Measurements from ENCODE around the gene GPX4. TPM values are rescaled to one million over a fixed set of nuclear protein-coding genes. Genes with fewer than 3 reads are reported as not detected.

Gene GPX4
- total RNA-seq, 1 donor from 2014 or later = 327 TPM

GRCh38 chr19:1149259-1150045, 45.7 kb downstream of the GPX4 start:
- Histone ChIP-seq H3K27me3 (ENCODE audit: low read depth) (no peaks in the 10 kb centered on the region), H3K36me3 (peaks cover 28% of the 10 kb centered on the region), H3K4me1 (peaks cover 46% of the 10 kb centered on the region), H3K9me3 (replicated peaks) (no peaks in the 10 kb centered on the region), H3K4me3 (no peak overlapping the region), H3K27ac (replicated peaks) (no peak overlapping the region)
- DNase-seq = no peak
- intact Hi-C loops (cut with micrococcal nuclease) = no loop called here
- TF ChIP-seq, protein P1, sequence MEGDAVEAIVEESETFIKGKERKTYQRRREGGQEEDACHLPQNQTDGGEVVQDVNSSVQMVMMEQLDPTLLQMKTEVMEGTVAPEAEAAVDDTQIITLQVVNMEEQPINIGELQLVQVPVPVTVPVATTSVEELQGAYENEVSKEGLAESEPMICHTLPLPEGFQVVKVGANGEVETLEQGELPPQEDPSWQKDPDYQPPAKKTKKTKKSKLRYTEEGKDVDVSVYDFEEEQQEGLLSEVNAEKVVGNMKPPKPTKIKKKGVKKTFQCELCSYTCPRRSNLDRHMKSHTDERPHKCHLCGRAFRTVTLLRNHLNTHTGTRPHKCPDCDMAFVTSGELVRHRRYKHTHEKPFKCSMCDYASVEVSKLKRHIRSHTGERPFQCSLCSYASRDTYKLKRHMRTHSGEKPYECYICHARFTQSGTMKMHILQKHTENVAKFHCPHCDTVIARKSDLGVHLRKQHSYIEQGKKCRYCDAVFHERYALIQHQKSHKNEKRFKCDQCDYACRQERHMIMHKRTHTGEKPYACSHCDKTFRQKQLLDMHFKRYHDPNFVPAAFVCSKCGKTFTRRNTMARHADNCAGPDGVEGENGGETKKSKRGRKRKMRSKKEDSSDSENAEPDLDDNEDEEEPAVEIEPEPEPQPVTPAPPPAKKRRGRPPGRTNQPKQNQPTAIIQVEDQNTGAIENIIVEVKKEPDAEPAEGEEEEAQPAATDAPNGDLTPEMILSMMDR (IDR thresholded peaks at IDR 0.05; ENCODE audit: borderline replicate concordance) = no peak

DNA sequence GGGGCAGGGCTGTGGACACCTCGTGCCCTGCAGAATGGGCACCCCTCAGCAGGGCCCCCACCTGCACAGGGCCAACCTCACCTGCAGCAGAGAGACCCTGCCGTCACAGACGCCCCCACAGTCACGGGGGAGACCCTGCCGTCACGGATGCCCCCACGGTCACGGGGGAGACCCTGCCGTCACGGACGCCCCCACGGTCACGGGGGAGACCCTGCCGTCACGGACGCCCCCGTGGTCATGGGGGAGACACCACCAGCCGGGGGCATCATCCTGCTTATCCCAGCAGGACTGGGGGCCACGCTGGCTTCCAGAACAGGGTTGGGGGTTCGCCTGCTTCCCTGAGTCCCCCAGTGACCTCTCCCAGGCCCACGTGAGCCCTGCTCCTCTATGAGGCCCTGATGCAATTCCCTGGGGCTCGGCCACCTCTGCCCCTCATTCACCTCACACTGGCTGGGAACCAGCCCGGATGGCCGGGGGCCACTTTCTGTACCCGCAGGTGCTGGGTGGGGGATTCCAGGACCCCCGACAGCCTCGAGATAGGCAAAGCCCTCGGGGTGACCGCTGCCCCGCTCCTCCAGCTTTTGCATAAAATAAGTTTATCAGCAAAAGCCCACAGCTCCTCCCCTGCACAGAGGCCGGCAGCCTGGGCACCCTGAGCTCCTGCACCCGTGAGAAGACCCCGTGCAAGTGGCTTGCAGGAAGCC, 46.7 kb downstream of the GPX4 start:
- Histone ChIP-seq H3K27me3 (ENCODE audit: low read depth) (no peaks in the 10 kb centered on the region), H3K9me3 (replicated peaks) (no peaks in the 10 kb centered on the region), H3K27ac (replicated peaks) (peak overlapping the region; percentile 83), H3K36me3 (peaks cover 28% of the 10 kb centered on the region), H3K4me3 (no peak overlapping the region), H3K4me1 (peaks cover 57% of the 10 kb centered on the region)
- TF ChIP-seq, protein P1 (IDR thresholded peaks at IDR 0.05; ENCODE audit: borderline replicate concordance) = no peak
- DNase-seq = no peak
- intact Hi-C loops (cut with micrococcal nuclease) = no loop called here

DNA sequence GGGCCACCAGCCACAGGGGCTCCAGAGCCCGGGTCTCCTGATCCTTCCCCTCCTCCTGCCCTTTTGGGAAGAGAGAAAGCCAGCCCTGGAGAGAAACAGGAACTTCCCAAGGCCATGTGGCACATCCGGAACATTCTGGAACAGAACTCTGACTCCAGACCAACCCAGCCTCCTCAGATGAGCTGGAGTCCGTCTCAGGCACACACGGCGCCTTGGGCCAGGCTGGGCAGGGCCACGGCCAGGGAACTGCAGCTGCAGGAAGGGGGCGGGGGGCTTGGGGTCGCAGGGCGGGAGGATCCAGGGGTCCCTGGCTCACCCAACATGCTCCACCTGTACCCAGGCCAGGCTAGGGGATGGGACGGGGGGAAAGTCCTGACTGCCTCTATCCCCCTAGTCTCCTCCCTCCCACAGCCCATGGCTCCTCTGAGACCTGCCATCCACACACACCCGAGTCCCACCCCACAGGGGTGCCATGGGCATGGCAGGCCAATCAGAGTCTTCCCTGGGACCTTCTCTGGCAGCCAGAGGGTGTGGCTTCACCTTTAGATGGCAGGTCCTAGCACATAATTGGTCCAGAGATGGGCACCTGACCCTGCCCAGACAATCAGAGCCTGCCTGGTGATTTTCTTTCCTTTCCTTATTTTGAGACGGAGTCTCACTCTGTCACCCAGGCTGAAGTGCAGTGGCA, 47.4 kb downstream of the GPX4 start:
- DNase-seq = no peak
- Histone ChIP-seq H3K27ac (replicated peaks) (peak overlapping the region; percentile 83), H3K4me1 (peaks cover 64% of the 10 kb centered on the region), H3K9me3 (replicated peaks) (no peaks in the 10 kb centered on the region), H3K27me3 (ENCODE audit: low read depth) (no peaks in the 10 kb centered on the region), H3K4me3 (peak overlapping the region; percentile 47), H3K36me3 (peaks cover 28% of the 10 kb centered on the region)
- TF ChIP-seq, protein P1 (IDR thresholded peaks at IDR 0.05; ENCODE audit: borderline replicate concordance) = no peak
- intact Hi-C loops (cut with micrococcal nuclease) = no loop called here

GRCh38 chr19:1151917-1152587, 48.3 kb downstream of the GPX4 start:
- peak overlapping the region; percentile 47 for H3K4me3 ChIP-seq
- H3K9me3 ChIP-seq (replicated peaks) = no peaks in the 10 kb centered on the region
- H3K36me3 ChIP-seq = peaks cover 24% of the 10 kb centered on the region
- TF ChIP-seq, protein P1 (IDR thresholded peaks at IDR 0.05; ENCODE audit: borderline replicate concordance) = no peak
- peaks cover 69% of the 10 kb centered on the region for H3K4me1 ChIP-seq
- no peaks in the 10 kb centered on the region for H3K27me3 ChIP-seq (ENCODE audit: low read depth)
- DNase-seq = peak; percentile 52
- intact Hi-C loops (cut with micrococcal nuclease) = no loop called here
- H3K27ac ChIP-seq (replicated peaks) = peak overlapping the region; percentile 83
